Endothelial cell (in vitro differentiated cells): ENCODE results near the gene EDN3. TPM values are rescaled to one million over a fixed set of nuclear protein-coding genes. Genes with fewer than 3 reads are reported as not detected.

Experiments
- DNase-seq: peaks from one replicate; pipeline ENCODE4 v3.0.0; 2021; ENCODE audit warnings: low spot score
- H3K27ac Mint-ChIP-seq: one replicate; pipeline ENCODE4 v1.8.0; 2021; ENCODE audit warnings: mixed read lengths, inconsistent platforms; ENCODE audit not compliant: unreplicated experiment
- H3K27me3 Mint-ChIP-seq: one replicate; pipeline ENCODE4 v1.8.0; 2021; ENCODE audit warnings: mild to moderate bottlenecking, moderate library complexity, mixed read lengths, inconsistent platforms; ENCODE audit not compliant: unreplicated experiment
- H3K36me3 Mint-ChIP-seq: one replicate; pipeline ENCODE4 v1.8.0; 2021; ENCODE audit warnings: mild to moderate bottlenecking, low read depth, mixed read lengths, inconsistent platforms; ENCODE audit not compliant: unreplicated experiment
- H3K4me1 Mint-ChIP-seq: one replicate; pipeline ENCODE4 v1.8.0; 2021; ENCODE audit warnings: mild to moderate bottlenecking, mixed read lengths, inconsistent platforms; ENCODE audit not compliant: unreplicated experiment
- H3K4me3 Mint-ChIP-seq: one replicate; pipeline ENCODE4 v1.8.0; 2021; ENCODE audit warnings: mild to moderate bottlenecking, mixed read lengths, inconsistent platforms; ENCODE audit not compliant: unreplicated experiment
- H3K9me3 Mint-ChIP-seq: one replicate; pipeline ENCODE4 v1.8.0; 2021; ENCODE audit warnings: mixed read lengths, inconsistent platforms; ENCODE audit not compliant: unreplicated experiment
- CTCF ChIP-seq: fragments of 200-600 bp; sonication (generic); IDR thresholded peaks from one replicate; pipeline ENCODE4 v1.5.0; 2021; ENCODE audit warnings: antibody characterized with exemption; ENCODE audit not compliant: unreplicated experiment
- total RNA-seq: library from RNA; stranded (reverse); fragmentation: NEBNext Ultra II Directional; extraction: Animal tissue kit (Norgen Biotek cat#: 25700); gene quantifications from one replicate; pipeline ENCODE4 v1.2.1, GENCODE V29; 2021; ENCODE audit not compliant: unreplicated experiment

Gene EDN3
- total RNA-seq, 1 donor from 2014 or later, result not detected

DNA sequence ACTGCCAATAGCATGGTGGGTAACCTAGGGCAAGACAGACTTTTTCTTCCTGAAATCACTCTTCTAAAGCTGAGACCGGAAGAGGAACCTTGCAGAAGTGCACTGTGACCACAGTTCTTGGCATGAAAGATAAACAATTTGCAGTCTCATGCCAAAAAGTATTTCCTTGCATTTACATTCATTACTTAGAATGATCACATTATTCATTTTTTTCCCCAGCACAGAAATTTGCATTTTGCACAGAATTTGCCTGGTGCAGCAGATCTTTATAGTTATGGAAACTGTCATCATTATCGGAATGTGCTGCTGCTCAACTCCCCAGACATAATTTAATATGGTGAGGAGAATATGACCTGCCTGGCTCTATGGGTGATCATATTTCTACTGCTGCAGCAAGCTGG lies 42.2 kb upstream of the EDN3 start:
- H3K4me3 Mint-ChIP-seq, result no peak overlapping the region
- no peaks in the 10 kb centered on the region for H3K9me3 Mint-ChIP-seq
- TF ChIP-seq CTCF, result no peak
- H3K4me1 Mint-ChIP-seq, result no peaks in the 10 kb centered on the region
- H3K36me3 Mint-ChIP-seq, result no peaks in the 10 kb centered on the region
- no peak for DNase-seq
- peaks cover 2% of the 10 kb centered on the region for H3K27me3 Mint-ChIP-seq
- H3K27ac Mint-ChIP-seq, result no peak overlapping the region

- no peaks in the 10 kb centered on the region for H3K4me1 Mint-ChIP-seq
- H3K4me3 Mint-ChIP-seq, result no peak overlapping the region
- no peak for TF ChIP-seq CTCF
- no peaks in the 10 kb centered on the region for H3K9me3 Mint-ChIP-seq
- DNase-seq, result no peak
- no peaks in the 10 kb centered on the region for H3K36me3 Mint-ChIP-seq
- H3K27ac Mint-ChIP-seq, result no peak overlapping the region
- H3K27me3 Mint-ChIP-seq, result peaks cover 2% of the 10 kb centered on the region
Observed at GRCh38 chr20:59259946-59260345, 40.5 kb upstream of the EDN3 start.

DNA sequence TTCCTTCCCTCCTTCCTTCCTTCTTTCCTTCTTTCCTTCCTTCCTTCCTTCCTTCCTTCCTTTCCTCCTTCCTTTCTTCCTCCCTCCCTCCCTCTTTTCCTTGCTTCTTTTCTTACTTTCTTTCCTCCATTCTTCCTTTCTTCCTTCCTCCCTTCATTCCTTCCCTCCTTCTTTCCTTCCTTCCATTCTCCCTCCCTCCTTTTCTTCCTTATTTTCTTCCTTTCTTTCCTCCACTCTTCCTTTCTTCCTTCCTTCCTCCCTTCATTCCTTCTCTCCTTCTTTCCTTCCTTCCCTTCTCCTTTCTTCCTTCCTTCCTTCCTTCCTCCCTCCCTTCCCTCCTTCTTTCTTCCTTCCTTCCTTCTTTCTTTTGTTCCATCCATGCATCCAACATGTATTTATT lies 35.1 kb upstream of the EDN3 start:
- Mint-ChIP-seq H3K9me3 (no peaks in the 10 kb centered on the region), H3K36me3 (no peaks in the 10 kb centered on the region), H3K27ac (no peak overlapping the region), H3K27me3 (peaks cover 2% of the 10 kb centered on the region), H3K4me3 (no peak overlapping the region), H3K4me1 (peaks cover 2% of the 10 kb centered on the region)
- DNase-seq, result no peak
- TF ChIP-seq CTCF, result no peak

- Mint-ChIP-seq H3K27me3 (no peaks in the 10 kb centered on the region), H3K27ac (no peak overlapping the region), H3K36me3 (no peaks in the 10 kb centered on the region), H3K4me1 (peaks cover 2% of the 10 kb centered on the region), H3K9me3 (no peaks in the 10 kb centered on the region), H3K4me3 (no peak overlapping the region)
- TF ChIP-seq CTCF, result no peak
- DNase-seq, result no peak
Observed at GRCh38 chr20:59268870-59269269, 31.5 kb upstream of the EDN3 start.

DNA sequence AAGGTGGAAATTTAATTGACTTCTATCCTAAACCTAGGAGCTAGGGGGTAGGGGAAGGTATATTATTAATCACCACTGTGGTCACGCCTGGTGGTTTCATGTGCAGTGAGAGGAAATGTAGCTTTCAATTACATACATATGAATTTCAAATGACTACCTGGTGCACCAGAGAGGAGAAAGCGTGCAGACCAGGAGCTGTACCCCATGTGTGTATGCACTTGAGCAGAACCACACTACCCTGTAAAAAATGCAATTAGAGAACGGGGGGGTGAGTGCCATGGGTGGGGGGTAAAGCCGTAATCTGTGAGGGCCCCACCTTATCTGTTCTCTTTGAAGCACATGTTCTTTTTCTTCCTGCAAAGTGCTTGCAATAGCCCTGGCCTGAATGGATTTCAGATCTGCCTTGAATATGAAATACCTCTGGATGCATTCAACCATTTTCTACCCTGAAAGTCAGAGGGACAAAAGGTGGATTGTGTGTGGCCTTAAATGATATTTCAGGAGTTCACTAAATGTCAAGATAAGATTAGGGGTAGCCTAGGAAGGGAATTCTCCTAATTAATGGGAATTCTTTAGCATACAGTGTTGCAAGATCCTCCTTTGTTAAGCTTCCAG lies 30.9 kb upstream of the EDN3 start:
- H3K27ac Mint-ChIP-seq, result no peak overlapping the region
- peaks cover 7% of the 10 kb centered on the region for H3K4me1 Mint-ChIP-seq
- no peaks in the 10 kb centered on the region for H3K36me3 Mint-ChIP-seq

More for the DNA sequence above, 30.9 kb upstream of the EDN3 start:
- H3K4me3 Mint-ChIP-seq, result no peak overlapping the region
- DNase-seq, result no peak
- TF ChIP-seq CTCF, result no peak
- no peaks in the 10 kb centered on the region for H3K27me3 Mint-ChIP-seq
- H3K9me3 Mint-ChIP-seq, result no peaks in the 10 kb centered on the region
